Measurements from ENCODE around the gene HIVEP2. TPM values are rescaled to one million over a fixed set of nuclear protein-coding genes. Genes with fewer than 3 reads are reported as not detected.

The HIVEP2 gene
- total RNA-seq, 1 experiment from 2014 or later: 10.3 TPM

DNA sequence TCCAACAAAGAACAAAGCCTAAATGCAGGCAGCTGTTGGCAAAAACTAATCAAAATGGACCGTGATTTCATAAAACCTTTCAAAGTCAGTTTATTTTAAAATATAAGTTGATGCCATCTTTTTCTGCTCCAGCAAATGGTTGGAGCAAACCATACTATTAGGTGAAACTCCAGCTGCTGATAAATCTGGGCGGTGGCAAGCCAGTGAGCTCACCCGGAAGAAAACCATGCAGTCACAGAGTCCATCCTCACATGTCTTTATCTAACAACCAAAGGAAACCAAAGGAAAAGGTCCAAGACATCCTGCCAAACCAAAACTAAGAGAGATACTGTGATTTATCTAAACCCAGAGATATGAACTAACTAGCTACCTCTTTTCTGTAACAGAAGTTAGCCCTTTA lies 72.6 kb downstream of the HIVEP2 start:
- intact Hi-C loops (cut with micrococcal nuclease; ENCODE audit: unreplicated experiment) (no loop called here), in situ Hi-C loops (cut with HindIII; ENCODE audit: low pct_unique_long_range_greater_than_20kb, low sequenced_read_pairs) (no loop called here)
- H3K27me3 ChIP-seq (ENCODE audit: control insufficient read depth, insufficient read depth, low read length): no peaks in the 10 kb centered on the region
- peak overlapping the region; percentile 58; the same call in 1 of the 2 replicates for H3K27ac ChIP-seq (ENCODE audit: low read length)
- no peaks in the 10 kb centered on the region for H3K36me3 ChIP-seq (ENCODE audit: control insufficient read depth, insufficient read depth, low read length)
- no peak overlapping the region for H3K4me3 ChIP-seq (ENCODE audit: low read depth in 2 of 2, low read length in 2 of 2)
- peak; percentile 59; the same call in 1 of the 2 replicates for ATAC-seq
- TF ChIP-seq TCF7L2 (IDR thresholded peaks at IDR 0.05; ENCODE audit: low read depth, low read length) (no peak), SIN3A (IDR thresholded peaks at IDR 0.05; ENCODE audit: borderline replicate concordance, insufficient read depth, low read depth, low read length) (no peak), POLR2AphosphoS5 (IDR thresholded peaks at IDR 0.05; ENCODE audit: low read depth, low read length) (no peak)
- TF ChIP-seq, protein P1, sequence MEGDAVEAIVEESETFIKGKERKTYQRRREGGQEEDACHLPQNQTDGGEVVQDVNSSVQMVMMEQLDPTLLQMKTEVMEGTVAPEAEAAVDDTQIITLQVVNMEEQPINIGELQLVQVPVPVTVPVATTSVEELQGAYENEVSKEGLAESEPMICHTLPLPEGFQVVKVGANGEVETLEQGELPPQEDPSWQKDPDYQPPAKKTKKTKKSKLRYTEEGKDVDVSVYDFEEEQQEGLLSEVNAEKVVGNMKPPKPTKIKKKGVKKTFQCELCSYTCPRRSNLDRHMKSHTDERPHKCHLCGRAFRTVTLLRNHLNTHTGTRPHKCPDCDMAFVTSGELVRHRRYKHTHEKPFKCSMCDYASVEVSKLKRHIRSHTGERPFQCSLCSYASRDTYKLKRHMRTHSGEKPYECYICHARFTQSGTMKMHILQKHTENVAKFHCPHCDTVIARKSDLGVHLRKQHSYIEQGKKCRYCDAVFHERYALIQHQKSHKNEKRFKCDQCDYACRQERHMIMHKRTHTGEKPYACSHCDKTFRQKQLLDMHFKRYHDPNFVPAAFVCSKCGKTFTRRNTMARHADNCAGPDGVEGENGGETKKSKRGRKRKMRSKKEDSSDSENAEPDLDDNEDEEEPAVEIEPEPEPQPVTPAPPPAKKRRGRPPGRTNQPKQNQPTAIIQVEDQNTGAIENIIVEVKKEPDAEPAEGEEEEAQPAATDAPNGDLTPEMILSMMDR (IDR thresholded peaks at IDR 0.05): no peak
- TF ChIP-seq, protein P2, sequence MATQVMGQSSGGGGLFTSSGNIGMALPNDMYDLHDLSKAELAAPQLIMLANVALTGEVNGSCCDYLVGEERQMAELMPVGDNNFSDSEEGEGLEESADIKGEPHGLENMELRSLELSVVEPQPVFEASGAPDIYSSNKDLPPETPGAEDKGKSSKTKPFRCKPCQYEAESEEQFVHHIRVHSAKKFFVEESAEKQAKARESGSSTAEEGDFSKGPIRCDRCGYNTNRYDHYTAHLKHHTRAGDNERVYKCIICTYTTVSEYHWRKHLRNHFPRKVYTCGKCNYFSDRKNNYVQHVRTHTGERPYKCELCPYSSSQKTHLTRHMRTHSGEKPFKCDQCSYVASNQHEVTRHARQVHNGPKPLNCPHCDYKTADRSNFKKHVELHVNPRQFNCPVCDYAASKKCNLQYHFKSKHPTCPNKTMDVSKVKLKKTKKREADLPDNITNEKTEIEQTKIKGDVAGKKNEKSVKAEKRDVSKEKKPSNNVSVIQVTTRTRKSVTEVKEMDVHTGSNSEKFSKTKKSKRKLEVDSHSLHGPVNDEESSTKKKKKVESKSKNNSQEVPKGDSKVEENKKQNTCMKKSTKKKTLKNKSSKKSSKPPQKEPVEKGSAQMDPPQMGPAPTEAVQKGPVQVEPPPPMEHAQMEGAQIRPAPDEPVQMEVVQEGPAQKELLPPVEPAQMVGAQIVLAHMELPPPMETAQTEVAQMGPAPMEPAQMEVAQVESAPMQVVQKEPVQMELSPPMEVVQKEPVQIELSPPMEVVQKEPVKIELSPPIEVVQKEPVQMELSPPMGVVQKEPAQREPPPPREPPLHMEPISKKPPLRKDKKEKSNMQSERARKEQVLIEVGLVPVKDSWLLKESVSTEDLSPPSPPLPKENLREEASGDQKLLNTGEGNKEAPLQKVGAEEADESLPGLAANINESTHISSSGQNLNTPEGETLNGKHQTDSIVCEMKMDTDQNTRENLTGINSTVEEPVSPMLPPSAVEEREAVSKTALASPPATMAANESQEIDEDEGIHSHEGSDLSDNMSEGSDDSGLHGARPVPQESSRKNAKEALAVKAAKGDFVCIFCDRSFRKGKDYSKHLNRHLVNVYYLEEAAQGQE (IDR thresholded peaks at IDR 0.05; ENCODE audit: insufficient read depth in 1 of 2, low read depth in 2 of 2, low read length in 1 of 2): no peak
- peaks cover 22% of the 10 kb centered on the region for H3K4me1 ChIP-seq (ENCODE audit: control insufficient read depth, insufficient read depth, low read length)
- CTCF ChIA-PET: no interaction called here
- DNase-seq (ENCODE audit: low read depth, low spot score): no peak
- POLR2A ChIA-PET: no interaction called here
- no TSS peak for BruUV-seq (replicated peaks)
- no peaks in the 10 kb centered on the region for H3K9me3 ChIP-seq (ENCODE audit: control insufficient read depth, insufficient read depth, low read depth, low read length)

DNA sequence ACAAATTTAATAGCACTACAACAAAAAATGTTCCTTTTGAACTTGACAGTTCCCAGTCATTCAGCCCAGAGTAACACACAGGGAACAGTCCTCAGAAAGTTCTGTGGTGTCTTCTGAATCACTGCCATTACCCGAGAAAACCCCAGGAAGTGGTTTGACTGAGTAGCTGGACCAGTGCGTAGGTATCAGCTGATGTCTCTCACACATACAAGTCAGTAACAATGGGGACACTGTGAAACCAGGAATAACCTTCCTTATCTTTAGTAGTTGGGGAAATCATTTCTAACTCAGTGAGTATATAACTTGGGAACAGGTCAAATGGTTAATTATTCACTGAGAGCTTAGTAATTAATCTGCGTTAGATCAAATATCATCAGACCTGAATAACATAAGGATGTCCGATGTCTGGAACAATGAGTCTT lies 73.1 kb downstream of the HIVEP2 start:
- no peaks in the 10 kb centered on the region for H3K9me3 ChIP-seq (ENCODE audit: control insufficient read depth, insufficient read depth, low read depth, low read length)
- intact Hi-C loops (cut with micrococcal nuclease; ENCODE audit: unreplicated experiment) (no loop called here), in situ Hi-C loops (cut with HindIII; ENCODE audit: low pct_unique_long_range_greater_than_20kb, low sequenced_read_pairs) (no loop called here)
- no peak overlapping the region for H3K4me3 ChIP-seq (ENCODE audit: low read depth in 2 of 2, low read length in 2 of 2)
- DNase-seq (ENCODE audit: low read depth, low spot score) (no peak), ATAC-seq (peak; percentile 86)
- peak overlapping the region; percentile 58; the same call in 1 of the 2 replicates for H3K27ac ChIP-seq (ENCODE audit: low read length)
- no peaks in the 10 kb centered on the region for H3K27me3 ChIP-seq (ENCODE audit: control insufficient read depth, insufficient read depth, low read length)
- TF ChIP-seq, protein P2 (IDR thresholded peaks at IDR 0.05; ENCODE audit: insufficient read depth in 1 of 2, low read depth in 2 of 2, low read length in 1 of 2): no peak
- TF ChIP-seq, protein P1 (IDR thresholded peaks at IDR 0.05): no peak
- TF ChIP-seq TCF7L2 (IDR thresholded peaks at IDR 0.05; ENCODE audit: low read depth, low read length) (no peak), SIN3A (IDR thresholded peaks at IDR 0.05; ENCODE audit: borderline replicate concordance, insufficient read depth, low read depth, low read length) (no peak), POLR2AphosphoS5 (IDR thresholded peaks at IDR 0.05; ENCODE audit: low read depth, low read length) (no peak)
- BruUV-seq (replicated peaks): no TSS peak
- peaks cover 25% of the 10 kb centered on the region for H3K4me1 ChIP-seq (ENCODE audit: control insufficient read depth, insufficient read depth, low read length)
- ChIA-PET POLR2A (no interaction called here), CTCF (no interaction called here)
- H3K36me3 ChIP-seq (ENCODE audit: control insufficient read depth, insufficient read depth, low read length): no peaks in the 10 kb centered on the region

Measured in Panc1 (cell line).